ENCODE data around the gene BRD4.

The BRD4 gene

GRCh38 chr19:15187026-15188007, 145.0 kb downstream of the BRD4 start:
- DNase-seq, result no peak
